Stimulated activated memory B cell treated with anti-CD40 and anti-IgM and Interleukin-4, amounts not matched to agents 10 μg/mL and 1 μg/mL and 100 μg/mL, for 72 hours (primary cell): Measurements from ENCODE around the gene SAXO1.

Experiments
- ATAC-seq: fragments of 150-1000 bp; cut with Tn5 transposase; 2 replicates; pipeline ENCODE4 v1.10.0; 2021
- H3K27ac Mint-ChIP-seq: one replicate; pipeline ENCODE4 v1.8.0; 2022; ENCODE audit warnings: mild to moderate bottlenecking, mixed read lengths
- H3K27me3 Mint-ChIP-seq: one replicate; pipeline ENCODE4 v1.8.0; 2022; ENCODE audit warnings: mixed read lengths
- H3K36me3 Mint-ChIP-seq: one replicate; pipeline ENCODE4 v1.8.0; 2022; ENCODE audit warnings: mixed read lengths
- H3K4me1 Mint-ChIP-seq: one replicate; pipeline ENCODE4 v1.8.0; 2022; ENCODE audit warnings: mixed read lengths
- H3K4me3 Mint-ChIP-seq: one replicate; pipeline ENCODE4 v1.8.0; 2022; ENCODE audit warnings: mild to moderate bottlenecking, moderate library complexity, mixed read lengths
- H3K9me3 Mint-ChIP-seq: one replicate; pipeline ENCODE4 v1.8.0; 2022; ENCODE audit warnings: mixed read lengths

SAXO1 gene

GRCh38 chr9:18893491-18893890 is 139.5 kb downstream of the SAXO1 start:
- Mint-ChIP-seq H3K4me1 (no peaks in the 10 kb centered on the region), H3K27ac (no peak overlapping the region), H3K27me3 (peaks cover 7% of the 10 kb centered on the region), H3K9me3 (peaks cover 11% of the 10 kb centered on the region), H3K36me3 (no peaks in the 10 kb centered on the region), H3K4me3 (no peak overlapping the region)
- no peak for ATAC-seq

- ATAC-seq: no peak
- no peak overlapping the region for H3K27ac Mint-ChIP-seq
Observed at GRCh38 chr9:18893046-18893445, 140.0 kb downstream of the SAXO1 start.

GRCh38 chr9:18891946-18892670 is 140.9 kb downstream of the SAXO1 start:
- Mint-ChIP-seq H3K4me1 (no peaks in the 10 kb centered on the region), H3K9me3 (peaks cover 6% of the 10 kb centered on the region), H3K27ac (no peak overlapping the region), H3K36me3 (no peaks in the 10 kb centered on the region), H3K27me3 (no peaks in the 10 kb centered on the region), H3K4me3 (no peak overlapping the region)
- ATAC-seq: peak; percentile 27

More at GRCh38 chr9:18893046-18893445, 140.0 kb downstream of the SAXO1 start:
- H3K27me3 Mint-ChIP-seq: peaks cover 3% of the 10 kb centered on the region
- H3K36me3 Mint-ChIP-seq: no peaks in the 10 kb centered on the region
- no peaks in the 10 kb centered on the region for H3K4me1 Mint-ChIP-seq
- no peak overlapping the region for H3K4me3 Mint-ChIP-seq
- H3K9me3 Mint-ChIP-seq: peaks cover 6% of the 10 kb centered on the region

DNA sequence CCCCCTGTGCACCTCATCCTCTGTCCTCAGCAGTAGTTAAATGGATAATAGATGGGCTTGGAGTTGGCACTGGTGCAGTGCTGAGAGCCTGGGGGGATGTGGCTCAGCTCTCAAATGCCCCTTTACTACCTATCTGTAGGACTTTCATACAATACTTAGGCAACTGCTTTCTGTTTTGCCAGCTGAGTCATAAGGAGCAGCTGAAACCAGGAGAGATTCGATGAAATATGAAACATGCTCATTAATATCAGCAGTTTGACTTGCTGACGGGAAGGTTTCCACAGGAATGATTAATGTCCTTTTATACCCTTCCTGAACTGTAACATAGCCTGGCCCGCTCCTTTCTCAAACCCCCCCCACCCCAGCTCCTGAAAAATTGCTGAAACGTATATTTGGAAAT is 142.6 kb downstream of the SAXO1 start:
- peaks cover 6% of the 10 kb centered on the region for H3K9me3 Mint-ChIP-seq
- no peaks in the 10 kb centered on the region for H3K36me3 Mint-ChIP-seq
- H3K27me3 Mint-ChIP-seq: no peaks in the 10 kb centered on the region
- H3K4me1 Mint-ChIP-seq: no peaks in the 10 kb centered on the region
- no peak overlapping the region for H3K27ac Mint-ChIP-seq
- no peak for ATAC-seq
- H3K4me3 Mint-ChIP-seq: no peak overlapping the region

- Mint-ChIP-seq H3K27me3 (no peaks in the 10 kb centered on the region), H3K4me1 (no peaks in the 10 kb centered on the region), H3K27ac (no peak overlapping the region), H3K4me3 (no peak overlapping the region), H3K9me3 (peaks cover 4% of the 10 kb centered on the region), H3K36me3 (no peaks in the 10 kb centered on the region)
- ATAC-seq: peak; percentile 41
Observed at GRCh38 chr9:18889550-18889949, 143.5 kb downstream of the SAXO1 start.

GRCh38 chr9:18888290-18888689 is 144.7 kb downstream of the SAXO1 start:
- ATAC-seq: no peak

DNA sequence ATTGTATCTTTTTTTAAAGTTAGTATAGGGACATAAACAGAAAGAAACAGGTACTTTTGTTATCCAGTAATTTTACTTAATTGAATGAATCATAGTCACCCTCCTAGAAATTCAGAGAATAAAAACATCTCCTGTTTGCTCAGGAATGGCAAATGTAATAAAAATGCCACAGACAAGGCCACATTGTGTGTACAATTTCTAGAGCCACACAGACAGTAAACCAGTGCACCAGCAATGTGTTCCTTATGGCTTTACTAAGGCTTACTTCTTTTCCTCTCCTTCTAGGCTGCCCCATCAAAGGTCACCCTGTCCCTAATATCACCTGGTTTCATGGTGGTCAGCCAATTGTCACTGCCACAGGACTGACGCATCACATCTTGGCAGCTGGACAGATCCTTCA is 145.5 kb downstream of the SAXO1 start:
- Mint-ChIP-seq H3K9me3 (peaks cover 3% of the 10 kb centered on the region), H3K4me3 (no peak overlapping the region), H3K27ac (no peak overlapping the region), H3K4me1 (no peaks in the 10 kb centered on the region), H3K27me3 (no peaks in the 10 kb centered on the region), H3K36me3 (no peaks in the 10 kb centered on the region)
- ATAC-seq: no peak

More at GRCh38 chr9:18888290-18888689, 144.7 kb downstream of the SAXO1 start:
- Mint-ChIP-seq H3K4me1 (no peaks in the 10 kb centered on the region), H3K36me3 (no peaks in the 10 kb centered on the region), H3K4me3 (no peak overlapping the region), H3K27me3 (no peaks in the 10 kb centered on the region), H3K9me3 (peaks cover 3% of the 10 kb centered on the region), H3K27ac (no peak overlapping the region)

GRCh38 chr9:18881758-18882157 is 151.3 kb downstream of the SAXO1 start:
- Mint-ChIP-seq H3K4me1 (no peaks in the 10 kb centered on the region), H3K36me3 (no peaks in the 10 kb centered on the region), H3K27me3 (peaks cover 16% of the 10 kb centered on the region), H3K27ac (no peak overlapping the region), H3K9me3 (peaks cover 3% of the 10 kb centered on the region), H3K4me3 (no peak overlapping the region)
- no peak for ATAC-seq

DNA sequence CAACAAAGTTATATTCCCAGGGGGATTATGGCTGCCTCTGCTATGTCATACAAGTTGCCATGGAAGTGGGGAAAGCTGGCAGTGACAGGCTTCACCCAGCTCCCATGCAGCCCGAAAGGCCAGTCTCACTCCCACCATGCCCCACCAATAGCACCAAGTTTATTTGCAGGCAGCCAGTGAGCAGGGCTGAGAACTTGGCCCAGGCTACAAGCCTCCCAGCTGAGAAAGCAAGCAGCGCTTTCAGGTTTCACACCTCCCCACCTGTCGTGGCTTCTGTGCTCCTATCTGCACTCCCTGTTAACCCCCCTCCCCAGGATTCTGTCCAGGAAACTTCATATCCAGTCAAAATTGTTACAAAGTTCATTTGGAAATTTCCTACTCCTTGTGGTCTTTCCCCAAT is 155.0 kb downstream of the SAXO1 start:
- Mint-ChIP-seq H3K4me3 (no peak overlapping the region), H3K4me1 (no peaks in the 10 kb centered on the region), H3K27me3 (peaks cover 17% of the 10 kb centered on the region), H3K36me3 (no peaks in the 10 kb centered on the region), H3K9me3 (peaks cover 4% of the 10 kb centered on the region), H3K27ac (no peak overlapping the region)
- ATAC-seq: no peak
